Right hindlimb (tissue), 1 donor: Measurements from ENCODE around the gene YARS1.
"Not testable (repeated sequence)": the region's sequence is repeated elsewhere in the genome, so short reads cannot be mapped to it uniquely, and the experiment has no call there.

Experiments used
- DNase-seq: peaks from one replicate; pipeline ENCODE4 v3.0.0-alpha.2; 2018

Gene YARS1

DNA sequence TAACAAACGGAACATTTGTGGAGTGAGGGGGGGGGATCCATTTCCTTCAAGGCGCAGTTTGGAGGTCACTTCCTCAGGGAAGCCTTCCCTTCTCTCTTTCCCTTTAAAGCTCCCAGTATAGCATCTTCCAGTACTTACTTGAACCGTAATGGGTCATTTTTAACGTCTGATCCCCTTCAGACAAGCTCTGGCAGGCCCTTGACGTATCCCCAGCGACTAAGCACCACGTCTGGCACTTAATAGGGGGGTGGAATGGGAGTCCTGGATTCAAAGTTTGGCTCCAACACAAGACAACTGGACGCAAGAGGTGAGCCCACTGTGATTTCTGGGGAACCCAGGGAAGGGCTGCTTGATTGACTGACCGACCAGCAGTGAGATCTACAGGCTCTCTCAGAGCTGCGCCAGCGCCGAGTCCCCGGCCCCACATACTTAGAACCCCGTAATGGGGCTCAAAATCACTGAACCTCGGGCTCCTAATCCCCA is 441 bp downstream of the YARS1 start:
- DNase-seq = no peak

DNA sequence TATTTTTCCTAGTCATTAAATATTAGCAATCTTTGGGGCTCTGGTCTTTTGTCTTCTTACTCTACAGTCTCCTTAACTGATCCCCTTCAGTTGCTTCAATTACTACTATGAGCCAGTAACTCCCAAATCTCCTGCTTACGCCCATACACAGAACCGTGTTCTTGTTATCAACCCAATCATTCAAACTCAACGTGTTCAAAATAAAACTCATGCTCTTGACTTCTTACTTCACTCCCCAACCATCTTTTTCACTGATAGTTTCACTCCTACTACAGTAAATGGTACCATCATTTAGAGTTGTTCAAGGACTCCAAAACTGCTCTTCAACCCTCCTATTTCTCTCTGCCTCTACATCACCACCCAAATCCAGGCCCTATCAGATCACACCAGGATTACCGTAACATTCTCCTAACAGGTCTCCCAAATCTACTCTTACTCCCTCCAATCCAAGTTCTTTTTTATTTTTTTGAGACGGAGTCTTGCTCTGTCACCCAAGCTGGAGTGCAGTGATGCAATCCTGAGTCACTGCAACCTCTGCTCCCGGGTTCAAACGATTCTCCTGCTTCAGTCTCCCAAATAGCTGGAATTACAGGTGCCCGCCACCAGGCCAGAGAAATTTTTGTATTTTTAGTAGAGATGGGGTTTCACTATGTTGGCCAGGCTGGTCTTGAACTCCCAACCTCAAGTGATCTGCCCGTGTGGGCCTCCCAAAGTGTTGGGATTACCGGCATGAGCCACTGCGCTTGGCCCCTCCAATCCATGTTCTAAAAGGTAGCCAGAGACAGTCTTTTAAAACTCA is 3.0 kb downstream of the YARS1 start:
- no peak for DNase-seq

DNA sequence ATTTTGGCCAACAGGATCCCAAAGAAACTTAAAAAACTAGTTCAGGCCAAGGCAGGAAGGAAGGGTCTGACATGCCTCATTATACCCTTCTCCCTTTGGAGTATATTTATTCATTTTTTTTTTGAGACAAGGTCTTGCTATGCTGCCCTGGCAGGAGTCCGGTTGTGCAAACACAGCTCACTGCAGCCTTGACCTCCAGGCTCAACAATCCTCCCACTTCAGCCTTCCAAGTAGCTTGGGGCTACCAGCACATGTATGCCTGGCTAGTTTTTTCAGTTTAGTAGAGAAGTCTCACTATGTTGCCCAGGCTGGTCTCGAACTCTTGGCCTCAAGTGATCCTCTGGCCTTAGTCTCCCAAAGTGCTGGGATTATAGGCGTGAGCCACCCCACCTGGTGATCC is 5.2 kb downstream of the YARS1 start:
- DNase-seq = no peak

DNA sequence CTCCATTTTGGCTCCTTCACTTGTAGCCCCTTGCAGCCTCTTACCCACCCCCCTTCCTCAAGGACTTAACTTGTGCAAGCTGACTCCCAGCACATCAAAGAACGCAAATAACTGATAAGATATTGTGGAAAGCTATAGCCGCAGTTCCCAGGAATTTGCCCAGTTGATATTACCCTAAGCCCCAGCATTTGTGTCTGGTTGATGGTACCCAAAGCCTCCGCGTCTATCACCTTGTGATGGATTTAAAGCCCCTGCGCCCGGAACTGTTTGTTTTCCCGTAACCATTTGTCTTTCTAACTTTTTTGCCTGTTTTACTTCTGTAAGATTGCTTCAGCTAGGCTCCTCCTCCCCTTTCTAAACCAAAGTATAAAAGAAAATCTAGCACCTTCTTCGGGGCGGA is 5.9 kb downstream of the YARS1 start:
- DNase-seq = no peak

DNA sequence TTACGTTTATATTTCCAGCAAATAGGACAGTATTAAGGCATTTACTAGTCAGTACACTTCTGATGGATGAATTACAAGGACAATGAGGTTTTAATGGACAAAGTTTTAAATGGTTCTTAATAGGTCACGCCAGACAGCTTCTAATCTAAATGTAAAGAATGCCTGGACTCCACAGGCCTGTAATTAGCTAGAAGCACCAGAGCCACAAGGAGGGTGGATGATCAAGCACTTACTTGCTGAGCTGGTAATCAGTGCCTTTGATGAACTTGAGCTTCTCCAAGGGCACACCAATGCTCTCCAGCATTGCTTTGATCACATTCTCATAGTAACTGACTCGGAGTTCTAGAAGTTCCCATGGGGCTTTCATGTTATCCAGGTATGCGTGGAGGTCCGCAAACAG is 6.8 kb downstream of the YARS1 start:
- DNase-seq = no peak

DNA sequence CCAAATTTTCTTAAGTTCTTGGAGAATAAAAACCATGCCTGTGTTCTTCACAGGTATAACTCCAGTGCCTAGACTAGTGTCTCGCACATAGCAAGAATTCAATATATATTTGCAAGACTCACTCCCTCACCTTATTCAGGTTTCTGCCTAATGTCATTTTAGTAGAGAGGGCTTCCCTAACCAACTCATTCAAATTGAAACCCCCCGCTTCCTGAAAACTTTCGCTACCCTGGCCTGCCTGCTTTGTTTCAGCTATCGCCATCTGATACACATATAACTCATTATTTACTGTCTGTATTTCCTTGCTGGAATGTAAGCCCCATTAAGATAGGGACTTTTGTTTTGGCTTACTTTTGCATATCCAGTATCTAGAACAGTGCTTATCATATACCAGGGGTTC is 8.6 kb downstream of the YARS1 start:
- no peak for DNase-seq

DNA sequence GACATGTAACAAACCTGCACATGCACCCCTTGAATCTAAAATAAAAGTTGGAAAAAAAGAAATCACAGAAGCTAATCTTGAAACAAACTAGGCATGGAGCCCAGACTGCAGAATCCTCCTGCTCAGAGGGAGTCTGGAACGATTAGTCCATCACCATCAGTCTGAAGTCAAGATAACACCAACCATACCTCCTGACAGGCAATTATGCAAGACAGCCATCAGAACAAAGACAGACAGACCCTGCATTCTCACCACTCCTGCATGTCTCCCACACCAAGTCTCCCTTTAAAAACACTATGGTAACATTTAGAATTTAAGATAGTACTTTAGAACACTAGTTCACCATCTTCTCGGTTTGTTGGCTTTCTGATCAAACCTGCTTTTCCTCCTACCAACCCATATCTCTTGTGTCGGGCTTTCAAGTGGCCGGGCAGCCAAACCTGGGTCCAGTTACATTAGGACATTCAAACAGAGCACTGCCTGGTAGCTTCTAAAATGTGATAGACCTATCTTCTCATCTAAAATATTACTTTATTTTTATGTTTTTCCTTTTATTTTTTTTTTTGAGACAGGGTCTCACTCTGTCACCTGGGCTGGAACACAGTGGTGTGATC is 10.1 kb downstream of the YARS1 start:
- no peak for DNase-seq

DNA sequence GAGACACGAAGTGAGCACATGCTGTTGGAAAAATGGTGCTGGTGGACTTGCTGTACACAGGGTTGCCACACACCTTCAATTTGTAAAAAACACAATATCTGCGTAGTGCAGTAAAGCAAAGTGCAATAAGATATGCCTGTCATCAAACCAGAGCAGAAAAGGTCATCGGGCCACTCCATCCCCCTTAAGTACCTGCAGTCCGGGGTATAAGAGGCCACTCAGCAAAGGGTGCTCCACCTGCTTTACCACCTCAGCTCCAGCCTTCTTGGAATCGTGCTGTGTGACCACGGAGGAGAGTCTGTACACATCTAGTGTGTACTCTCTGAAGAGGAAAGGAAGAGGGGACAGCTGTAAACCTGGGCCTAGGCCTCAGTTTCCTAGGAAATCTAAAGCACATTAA is 10.9 kb downstream of the YARS1 start:
- DNase-seq = no peak

DNA sequence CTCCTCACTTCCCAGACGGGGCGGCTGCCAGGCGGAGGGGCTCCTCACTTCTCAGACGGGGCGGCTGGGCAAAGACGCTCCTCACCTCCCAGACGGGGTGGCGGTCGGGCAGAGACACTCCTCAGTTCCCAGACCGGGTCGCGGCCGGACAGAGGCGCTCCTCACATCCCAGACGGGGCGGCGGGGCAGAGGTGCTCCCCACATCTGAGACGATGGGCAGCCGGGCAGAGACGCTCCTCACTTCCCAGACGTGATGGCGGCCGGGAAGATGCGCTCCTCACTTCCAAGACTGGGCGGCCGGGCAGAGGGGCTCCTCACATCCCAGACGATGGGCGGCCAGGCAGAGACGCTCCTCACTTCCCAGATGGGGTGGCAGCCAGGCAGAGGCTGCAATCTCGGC is 12.7 kb downstream of the YARS1 start:
- DNase-seq = not testable (repeated sequence)

DNA sequence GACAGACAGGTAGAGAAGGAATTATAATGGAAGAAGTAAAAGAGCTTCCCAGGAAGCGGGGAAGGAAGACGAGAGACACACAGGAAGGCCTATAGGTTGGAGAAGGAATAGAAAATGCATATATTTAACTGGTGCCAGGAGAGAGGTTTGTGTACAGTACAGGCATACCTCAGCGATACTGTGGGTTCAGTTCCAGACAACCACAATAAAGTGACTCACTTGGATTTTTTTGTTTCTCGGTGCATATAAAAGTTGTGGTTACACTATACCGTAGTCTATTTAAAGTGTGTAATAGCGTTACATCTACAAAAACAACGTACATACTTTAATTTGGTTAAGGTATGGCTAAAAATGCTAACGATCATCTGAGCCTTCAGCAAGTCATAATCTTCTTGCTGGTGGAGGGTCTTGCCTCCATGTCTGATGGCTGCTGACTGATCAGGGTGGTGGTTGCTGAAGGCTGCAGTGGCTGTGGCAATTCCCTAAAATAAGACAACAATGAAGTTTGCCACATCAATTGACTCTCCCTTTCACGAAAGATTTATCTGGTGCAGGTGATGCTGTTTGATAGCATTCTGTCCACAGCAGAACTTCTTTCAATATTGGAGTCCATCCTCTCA is 16.0 kb downstream of the YARS1 start:
- DNase-seq = no peak

DNA sequence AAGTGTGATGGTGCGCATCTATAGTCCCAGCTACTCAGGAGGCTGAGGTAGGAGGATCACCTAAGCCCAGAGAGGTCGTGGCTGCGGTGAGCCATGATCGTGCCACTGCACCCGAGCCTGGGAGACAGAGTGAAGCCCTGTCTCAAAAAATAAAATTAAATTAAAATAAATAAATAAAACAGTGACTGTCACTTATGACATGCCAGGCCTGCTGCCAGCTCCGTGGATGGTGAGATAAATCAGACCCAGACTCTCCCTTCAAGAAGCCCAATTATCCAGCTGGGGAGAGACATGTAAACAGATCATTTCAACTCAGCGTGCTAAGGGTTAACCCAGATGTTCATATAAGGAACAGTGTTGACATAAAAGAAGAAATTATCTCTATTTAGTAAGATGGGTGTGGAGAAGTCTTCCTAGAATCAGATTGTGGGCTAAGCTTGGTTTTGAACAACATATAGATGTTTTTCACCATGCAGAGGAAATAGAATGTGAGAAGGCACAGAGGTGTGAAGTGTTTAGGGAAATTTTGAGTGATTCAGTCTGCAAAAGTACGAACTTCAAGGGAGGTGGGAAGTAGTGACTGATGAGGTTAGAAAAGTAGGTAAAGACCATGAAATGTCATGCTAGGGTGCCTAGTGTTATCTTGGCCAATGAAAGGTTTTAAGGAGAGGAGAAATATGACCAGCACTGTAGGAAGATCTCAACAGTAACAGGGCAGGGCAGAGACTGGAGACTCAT is 18.3 kb downstream of the YARS1 start:
- no peak for DNase-seq

DNA sequence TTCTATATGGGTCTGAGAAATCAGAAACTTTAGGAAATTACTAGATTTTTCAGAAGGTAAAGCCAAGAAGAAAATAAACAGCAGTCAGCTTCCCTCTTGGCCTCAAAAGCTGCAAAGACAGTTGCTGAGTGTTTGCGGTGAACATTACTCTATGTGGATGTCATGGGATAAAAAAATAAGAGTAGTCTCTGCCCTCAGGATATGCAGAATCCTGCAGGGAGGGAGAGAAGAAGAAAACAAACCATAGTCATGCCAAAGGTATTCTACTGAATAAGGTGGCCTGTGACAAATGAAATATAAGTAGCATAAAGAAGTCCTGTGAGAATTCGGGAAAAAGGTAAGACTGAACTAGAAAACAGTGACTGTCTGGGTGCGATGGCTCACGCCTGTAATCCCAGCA is 19.0 kb downstream of the YARS1 start:
- DNase-seq = no peak

DNA sequence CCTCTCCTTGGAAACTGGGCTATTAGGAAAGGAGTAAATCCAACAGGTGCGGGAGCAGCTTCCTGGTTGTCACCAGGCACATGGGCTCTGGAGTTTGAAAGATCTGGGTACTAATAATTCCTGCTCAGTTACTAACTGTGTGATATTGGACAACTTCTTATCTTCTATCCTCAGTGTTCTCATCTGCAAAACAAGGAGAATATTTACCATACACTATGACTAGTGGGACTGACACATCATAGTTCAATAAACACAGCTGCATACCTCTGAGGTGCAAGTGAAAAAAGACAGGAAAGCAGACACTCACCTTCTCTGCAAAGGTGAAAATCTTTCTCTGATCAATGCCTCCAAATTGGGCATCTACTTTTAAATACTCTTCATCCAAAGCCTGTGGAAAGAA is 19.7 kb downstream of the YARS1 start:
- DNase-seq = no peak

DNA sequence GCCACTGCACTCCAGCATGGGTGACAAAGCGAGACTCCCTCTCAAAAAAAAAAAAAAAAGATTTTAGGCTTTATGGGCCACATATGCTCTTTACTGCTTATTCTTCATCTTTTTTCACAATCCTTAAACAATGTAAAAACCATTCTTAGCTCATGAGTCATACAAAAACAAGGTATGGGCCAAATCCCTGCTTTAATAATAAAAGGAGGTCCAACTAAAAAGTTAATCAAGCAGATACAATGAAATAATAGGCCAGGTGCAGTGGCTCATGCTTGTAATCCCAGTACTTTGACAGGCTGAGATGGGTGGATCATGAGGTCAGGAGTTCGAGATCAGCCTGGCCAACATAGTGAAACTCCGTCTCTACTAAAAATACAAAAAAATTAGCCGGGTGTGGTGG is 21.4 kb downstream of the YARS1 start:
- DNase-seq = not testable (repeated sequence)

DNA sequence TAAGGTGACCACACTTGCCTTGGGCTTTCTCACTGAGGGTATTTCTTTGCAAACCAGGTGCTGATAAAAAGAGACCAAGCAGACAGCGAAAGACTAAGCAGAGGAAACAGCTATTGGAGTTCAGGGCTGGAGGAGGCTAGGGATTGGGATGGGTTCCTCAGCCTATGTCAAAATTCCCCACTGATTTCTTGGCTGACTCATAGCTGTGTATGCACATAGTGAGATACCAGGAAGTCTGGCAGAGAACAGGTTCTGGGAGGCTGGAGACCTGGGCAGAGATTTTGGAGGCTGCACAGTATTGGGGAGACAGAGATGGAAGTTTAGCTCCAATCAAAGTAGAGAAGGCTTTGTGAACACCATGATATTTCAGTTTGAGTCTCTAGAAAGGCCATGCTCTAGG is 25.3 kb downstream of the YARS1 start:
- DNase-seq = no peak

DNA sequence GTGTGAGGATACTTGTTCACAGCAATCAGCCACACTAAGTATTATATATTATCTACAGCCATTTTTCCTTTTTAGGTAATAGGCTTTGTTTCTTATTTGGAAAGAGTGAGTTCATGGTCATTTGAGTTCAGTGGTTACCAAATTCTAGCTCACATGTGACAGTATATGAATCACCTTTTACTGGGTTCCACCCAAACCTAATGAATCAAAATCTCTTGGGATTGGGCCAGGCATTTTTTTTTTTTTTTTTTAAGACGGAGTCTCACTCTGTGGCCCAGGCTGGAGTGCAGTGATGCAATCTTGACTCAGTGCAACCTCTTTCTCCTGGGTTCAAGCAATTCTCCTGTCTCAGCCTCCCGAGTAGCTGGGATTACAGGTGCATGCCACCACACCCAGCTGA is 27.8 kb downstream of the YARS1 start:
- DNase-seq = not testable (repeated sequence)

DNA sequence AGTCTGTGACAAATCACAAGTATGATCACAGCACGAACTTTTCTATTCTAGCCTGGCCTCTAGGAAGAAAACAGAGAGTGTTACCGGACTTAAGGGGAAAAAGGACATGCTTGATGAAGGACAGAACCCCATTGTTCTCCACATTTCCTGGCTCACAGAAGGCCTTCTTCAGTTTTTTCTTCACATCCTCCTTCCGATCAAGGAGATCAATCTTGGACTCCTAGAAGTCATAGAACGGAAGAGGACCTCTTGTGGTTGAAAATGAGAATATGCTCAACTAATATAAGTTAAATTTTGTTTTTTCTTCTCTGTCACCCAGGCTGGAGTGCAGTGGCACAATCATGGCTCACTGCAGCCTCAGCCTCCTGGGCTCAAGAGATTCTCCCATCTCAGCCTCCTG is 30.3 kb downstream of the YARS1 start:
- DNase-seq = no peak

DNA sequence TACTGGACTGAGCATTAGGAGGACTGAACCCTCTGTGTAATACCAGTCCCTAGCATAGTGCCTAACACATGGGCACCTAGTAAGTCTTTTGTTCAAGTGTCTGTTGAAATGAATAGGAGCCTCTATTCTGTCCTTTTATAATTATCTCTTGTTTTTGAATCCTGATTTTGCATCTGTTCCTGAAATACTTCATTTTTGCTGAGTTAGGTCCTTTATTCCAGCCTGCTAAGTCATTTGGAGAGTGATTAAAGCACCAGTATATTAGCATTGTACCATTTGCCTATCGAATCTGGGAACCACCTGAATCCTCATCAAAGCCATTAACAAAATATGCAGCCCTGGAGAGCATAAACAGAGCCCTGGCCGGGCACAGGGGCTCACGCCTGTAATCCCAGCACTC is 32.3 kb downstream of the YARS1 start:
- no peak for DNase-seq

DNA sequence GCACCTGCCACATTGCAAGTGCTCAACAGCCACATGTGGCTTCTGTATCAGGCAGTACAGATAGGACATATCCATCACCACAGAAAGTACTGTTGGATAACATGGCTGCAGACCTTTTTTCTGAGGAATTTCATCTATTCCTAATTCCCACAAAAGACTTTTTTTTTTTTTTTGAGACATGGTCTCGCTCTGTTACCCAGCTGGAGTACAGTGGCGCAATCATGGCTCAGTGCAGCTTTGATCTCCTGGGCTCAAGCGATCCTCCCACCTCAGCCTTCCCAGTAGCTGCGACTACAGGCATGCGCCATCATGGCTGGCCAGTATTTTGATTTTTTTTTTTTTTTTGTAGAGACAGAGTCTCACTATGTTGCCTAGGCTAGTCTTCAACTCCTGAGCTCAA is 33.3 kb downstream of the YARS1 start:
- no peak for DNase-seq

DNA sequence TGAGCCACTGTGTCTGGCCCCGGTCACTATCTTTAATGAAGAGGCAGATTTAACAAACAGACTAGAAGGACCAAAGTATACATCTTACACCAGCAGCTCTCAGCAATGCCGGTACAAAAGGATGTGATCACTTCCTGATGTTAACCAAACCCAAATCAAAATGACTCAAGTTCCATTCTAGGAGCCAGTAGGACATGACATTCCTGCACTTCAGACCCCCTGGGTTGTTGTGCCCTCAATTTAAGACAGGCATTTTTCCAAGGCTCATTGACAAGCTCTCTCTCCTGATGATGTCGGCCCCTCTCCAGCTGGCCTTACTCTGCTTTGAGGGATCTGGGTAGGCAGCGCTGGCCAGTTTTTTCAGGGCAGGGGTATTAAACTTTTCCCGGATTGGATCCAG is 35.1 kb downstream of the YARS1 start:
- DNase-seq = no peak

DNA sequence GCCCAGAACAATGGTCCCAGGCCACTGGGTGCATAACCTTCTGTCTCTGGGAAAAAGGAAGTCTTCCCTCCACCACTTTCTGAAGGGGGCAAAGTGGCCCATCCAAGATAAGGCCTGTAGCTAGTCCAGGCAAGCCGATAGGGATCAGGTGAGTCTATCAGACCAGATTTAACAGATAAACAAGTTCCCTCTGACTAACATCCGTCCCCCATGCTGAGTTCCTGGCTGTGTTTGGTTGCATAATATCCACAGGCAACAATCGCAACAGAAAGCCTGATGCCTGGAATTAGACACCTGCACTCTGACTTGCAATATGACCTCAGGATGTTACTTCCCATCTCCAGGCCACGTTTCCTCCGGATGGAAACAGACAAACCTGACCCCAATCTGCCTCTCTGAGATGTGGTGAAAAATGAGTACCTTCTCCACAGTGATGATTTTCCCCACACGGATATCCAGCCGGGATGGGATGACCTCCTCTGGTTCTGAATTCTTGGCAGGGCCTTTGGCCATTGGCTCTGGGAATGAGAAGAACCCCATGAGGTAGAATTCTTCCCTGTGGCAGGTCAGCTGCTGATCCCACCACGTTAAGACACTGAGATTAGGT is 36.4 kb downstream of the YARS1 start:
- no peak for DNase-seq

DNA sequence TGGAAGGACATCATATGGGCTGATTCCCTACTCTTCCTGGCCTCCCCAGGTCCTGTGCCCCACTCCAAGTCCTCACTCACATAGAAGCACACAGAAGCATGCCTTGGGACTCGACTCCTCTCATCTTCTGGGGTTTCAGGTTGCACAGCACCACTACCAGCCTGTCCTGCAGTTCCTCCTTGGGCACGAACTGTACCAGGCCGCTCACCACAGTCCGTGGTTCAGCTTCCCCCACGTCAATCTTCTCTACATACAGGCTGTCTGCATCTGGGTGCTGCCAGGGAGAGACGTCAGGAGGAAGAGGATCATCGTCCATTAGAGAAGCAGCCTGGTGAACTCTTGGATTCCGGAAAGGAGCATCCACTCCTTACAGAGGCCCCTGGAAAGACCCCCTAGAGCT is 37.2 kb downstream of the YARS1 start:
- DNase-seq = no peak

DNA sequence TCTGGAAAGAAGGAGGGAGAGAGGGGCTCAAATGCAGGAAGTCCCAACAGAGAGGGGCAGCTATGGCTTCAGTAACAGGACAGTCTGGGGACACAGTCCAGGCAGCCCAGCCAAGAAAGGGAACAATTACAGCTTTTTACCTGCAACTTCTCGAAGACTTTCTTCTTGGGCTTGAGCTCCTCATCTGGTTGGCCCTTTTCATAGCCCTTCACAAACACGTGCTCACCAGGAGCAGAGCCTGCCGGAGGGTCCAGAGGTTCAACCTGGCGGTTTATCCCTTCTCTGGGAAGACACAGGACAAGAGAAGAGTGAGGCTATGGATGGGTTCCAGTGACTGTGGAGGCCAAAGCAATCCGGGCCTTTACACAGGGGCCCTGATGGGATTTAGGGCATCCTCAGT is 37.9 kb downstream of the YARS1 start:
- DNase-seq = no peak
